ENCODE measurements around the gene IMMT. TPM values are rescaled to one million over a fixed set of nuclear protein-coding genes. Genes with fewer than 3 reads are reported as not detected.
"Not testable (repeated sequence)": the region's sequence is repeated elsewhere in the genome, so short reads cannot be mapped to it uniquely, and the experiment has no call there.

Gene IMMT
- total RNA-seq, 2 donors from 2014 or later: 96.8 to 99.9 TPM

- DNase-seq: no peak
- H3K4me3 ChIP-seq (ENCODE audit: low read length): no peak overlapping the region
- H3K9me3 Mint-ChIP-seq: no peaks in the 10 kb centered on the region
- H3K27me3 ChIP-seq (ENCODE audit: control insufficient read depth, insufficient read depth, low read length, poor library complexity, severe bottlenecking): no peaks in the 10 kb centered on the region
- TF ChIP-seq CTCF (conservative IDR thresholded peaks at IDR 0.05): no peak
- no peak overlapping the region for H3K9ac ChIP-seq (ENCODE audit: extremely low read depth, low read length, poor library complexity, severe bottlenecking)
- H3K4me3 Mint-ChIP-seq: no peak overlapping the region
- H3K27ac ChIP-seq (ENCODE audit: low read depth, low read length): no peak overlapping the region
- H3K4me1 ChIP-seq (ENCODE audit: control insufficient read depth, insufficient read depth, low read length): no peaks in the 10 kb centered on the region
- WGBS, 2 experiments (ENCODE audit: insufficient coverage in 1 of 2, insufficient read length in 1 of 2): 89 to 92% methylated on average over 11 to 13 of the region's 13 CpGs
- peaks cover 2% of the 10 kb centered on the region for H3K27me3 Mint-ChIP-seq (ENCODE audit: insufficient read depth)
- no peak overlapping the region for H3K27ac Mint-ChIP-seq
- H3K36me3 ChIP-seq (ENCODE audit: control insufficient read depth, insufficient read depth, low read length): no peaks in the 10 kb centered on the region
- H3K36me3 Mint-ChIP-seq (ENCODE audit: low read depth): no peaks in the 10 kb centered on the region
- no peaks in the 10 kb centered on the region for H3K9me3 ChIP-seq (ENCODE audit: control insufficient read depth, low read length)
- H3K4me1 Mint-ChIP-seq: peaks cover 3% of the 10 kb centered on the region
Measured at GRCh38 chr2:86231680-86232372, 36.6 kb upstream of the IMMT start.

GRCh38 chr2:86230961-86231360 is 35.7 kb upstream of the IMMT start:
- H3K9ac ChIP-seq (ENCODE audit: extremely low read depth, low read length, poor library complexity, severe bottlenecking): no peak overlapping the region
- no peak for TF ChIP-seq CTCF (conservative IDR thresholded peaks at IDR 0.05)
- no peak overlapping the region for H3K27ac Mint-ChIP-seq
- H3K9me3 Mint-ChIP-seq: no peaks in the 10 kb centered on the region
- DNase-seq: no peak
- no peaks in the 10 kb centered on the region for H3K4me1 ChIP-seq (ENCODE audit: control insufficient read depth, insufficient read depth, low read length)
- H3K4me1 Mint-ChIP-seq: peaks cover 3% of the 10 kb centered on the region
- H3K4me3 ChIP-seq (ENCODE audit: low read length): no peak overlapping the region
- no peak overlapping the region for H3K4me3 Mint-ChIP-seq
- no peaks in the 10 kb centered on the region for H3K36me3 Mint-ChIP-seq (ENCODE audit: low read depth)
- no peak overlapping the region for H3K27ac ChIP-seq (ENCODE audit: low read depth, low read length)
- H3K27me3 Mint-ChIP-seq (ENCODE audit: insufficient read depth): peaks cover 4% of the 10 kb centered on the region
- H3K36me3 ChIP-seq (ENCODE audit: control insufficient read depth, insufficient read depth, low read length): no peaks in the 10 kb centered on the region
- 81 to 82% methylated on average over 4 to 5 of the region's 5 CpGs for WGBS, 2 experiments (ENCODE audit: insufficient coverage in 1 of 2, insufficient read length in 1 of 2)
- no peaks in the 10 kb centered on the region for H3K27me3 ChIP-seq (ENCODE audit: control insufficient read depth, insufficient read depth, low read length, poor library complexity, severe bottlenecking)
- H3K9me3 ChIP-seq (ENCODE audit: control insufficient read depth, low read length): no peaks in the 10 kb centered on the region

GRCh38 chr2:86229221-86229620 is 34.0 kb upstream of the IMMT start:
- H3K9ac ChIP-seq (ENCODE audit: extremely low read depth, low read length, poor library complexity, severe bottlenecking): no peak overlapping the region
- H3K36me3 Mint-ChIP-seq (ENCODE audit: low read depth): no peaks in the 10 kb centered on the region
- no peak overlapping the region for H3K27ac ChIP-seq (ENCODE audit: low read depth, low read length)
- H3K36me3 ChIP-seq (ENCODE audit: control insufficient read depth, insufficient read depth, low read length): no peaks in the 10 kb centered on the region
- no peaks in the 10 kb centered on the region for H3K9me3 Mint-ChIP-seq
- WGBS, 2 experiments (ENCODE audit: insufficient coverage in 1 of 2, insufficient read length in 1 of 2): 80 to 86% methylated on average over 2 to 4 of the region's 4 CpGs
- H3K4me3 ChIP-seq (ENCODE audit: low read length): no peak overlapping the region
- H3K4me3 Mint-ChIP-seq: no peak overlapping the region
- peaks cover 3% of the 10 kb centered on the region for H3K4me1 Mint-ChIP-seq
- no peak for DNase-seq
- no peaks in the 10 kb centered on the region for H3K27me3 ChIP-seq (ENCODE audit: control insufficient read depth, insufficient read depth, low read length, poor library complexity, severe bottlenecking)
- H3K27me3 Mint-ChIP-seq (ENCODE audit: insufficient read depth): peaks cover 4% of the 10 kb centered on the region
- H3K4me1 ChIP-seq (ENCODE audit: control insufficient read depth, insufficient read depth, low read length): no peaks in the 10 kb centered on the region
- H3K27ac Mint-ChIP-seq: no peak overlapping the region
- TF ChIP-seq CTCF (conservative IDR thresholded peaks at IDR 0.05): no peak
- H3K9me3 ChIP-seq (ENCODE audit: control insufficient read depth, low read length): no peaks in the 10 kb centered on the region

- WGBS, 2 experiments (ENCODE audit: insufficient coverage in 1 of 2, insufficient read length in 1 of 2): 87 to 92% methylated on average over 4 to 8 of the region's 8 CpGs
- not testable (repeated sequence) for H3K4me1 ChIP-seq (ENCODE audit: control insufficient read depth, insufficient read depth, low read length); H3K27me3 Mint-ChIP-seq (ENCODE audit: insufficient read depth); H3K4me3 Mint-ChIP-seq; H3K4me1 Mint-ChIP-seq; H3K9ac ChIP-seq (ENCODE audit: extremely low read depth, low read length, poor library complexity, severe bottlenecking); H3K9me3 Mint-ChIP-seq; H3K4me3 ChIP-seq (ENCODE audit: low read length); H3K36me3 Mint-ChIP-seq (ENCODE audit: low read depth); H3K27me3 ChIP-seq (ENCODE audit: control insufficient read depth, insufficient read depth, low read length, poor library complexity, severe bottlenecking); H3K36me3 ChIP-seq (ENCODE audit: control insufficient read depth, insufficient read depth, low read length); DNase-seq; H3K27ac Mint-ChIP-seq; H3K27ac ChIP-seq (ENCODE audit: low read depth, low read length); H3K9me3 ChIP-seq (ENCODE audit: control insufficient read depth, low read length)
Measured at GRCh38 chr2:86228574-86228973, 33.3 kb upstream of the IMMT start.
